ENCODE results near the gene MT1M.

The MT1M gene

DNA sequence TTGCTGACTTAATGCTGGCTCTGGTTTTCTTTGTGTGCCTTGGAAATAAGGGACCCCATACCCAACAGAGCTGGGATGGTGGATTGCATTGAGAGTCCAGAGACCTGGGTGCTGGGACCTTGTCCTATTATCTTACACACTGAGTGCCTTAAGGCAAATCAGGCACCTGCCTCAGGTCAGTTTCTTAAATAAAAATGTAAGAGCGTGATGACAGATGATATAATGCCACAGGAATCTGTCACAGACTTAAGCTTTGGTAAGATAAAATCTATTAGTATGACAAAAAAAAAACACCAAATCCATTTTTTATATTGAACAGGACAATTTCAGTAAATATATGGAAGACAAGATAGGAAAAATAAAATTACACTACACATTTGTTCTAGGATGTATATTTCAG lies 7.6 kb downstream of the MT1M start:
- H3K4me3 ChIP-seq (ENCODE audit: control insufficient read depth, low read depth, low read length), result no peak overlapping the region
- TF ChIP-seq, protein P1, sequence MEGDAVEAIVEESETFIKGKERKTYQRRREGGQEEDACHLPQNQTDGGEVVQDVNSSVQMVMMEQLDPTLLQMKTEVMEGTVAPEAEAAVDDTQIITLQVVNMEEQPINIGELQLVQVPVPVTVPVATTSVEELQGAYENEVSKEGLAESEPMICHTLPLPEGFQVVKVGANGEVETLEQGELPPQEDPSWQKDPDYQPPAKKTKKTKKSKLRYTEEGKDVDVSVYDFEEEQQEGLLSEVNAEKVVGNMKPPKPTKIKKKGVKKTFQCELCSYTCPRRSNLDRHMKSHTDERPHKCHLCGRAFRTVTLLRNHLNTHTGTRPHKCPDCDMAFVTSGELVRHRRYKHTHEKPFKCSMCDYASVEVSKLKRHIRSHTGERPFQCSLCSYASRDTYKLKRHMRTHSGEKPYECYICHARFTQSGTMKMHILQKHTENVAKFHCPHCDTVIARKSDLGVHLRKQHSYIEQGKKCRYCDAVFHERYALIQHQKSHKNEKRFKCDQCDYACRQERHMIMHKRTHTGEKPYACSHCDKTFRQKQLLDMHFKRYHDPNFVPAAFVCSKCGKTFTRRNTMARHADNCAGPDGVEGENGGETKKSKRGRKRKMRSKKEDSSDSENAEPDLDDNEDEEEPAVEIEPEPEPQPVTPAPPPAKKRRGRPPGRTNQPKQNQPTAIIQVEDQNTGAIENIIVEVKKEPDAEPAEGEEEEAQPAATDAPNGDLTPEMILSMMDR (IDR thresholded peaks at IDR 0.05; ENCODE audit: control insufficient read depth, insufficient read depth, low read depth, low read length, missing control alignments), result no peak
- DNase-seq (ENCODE audit: low read depth), result no peak

DNA sequence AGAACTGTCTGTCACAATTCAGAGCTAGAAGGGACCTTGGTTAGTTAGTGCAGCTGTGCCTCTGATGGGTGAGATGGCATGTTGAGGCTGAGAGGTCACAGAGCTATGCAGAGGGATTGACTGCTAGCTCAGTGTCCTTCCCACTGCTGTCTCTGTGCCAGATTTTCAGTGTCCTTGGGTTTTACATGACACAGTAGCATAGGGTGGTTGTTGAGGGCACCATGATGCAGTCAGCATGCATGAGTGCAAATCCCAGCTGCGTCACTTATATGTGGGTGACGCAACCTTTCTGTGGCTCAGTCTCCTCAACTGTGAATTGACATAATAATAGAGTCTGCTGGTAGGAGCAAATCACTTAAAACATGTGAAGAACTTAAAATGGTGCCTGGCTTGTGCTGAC lies 8.7 kb downstream of the MT1M start:
- TF ChIP-seq, protein P1 (IDR thresholded peaks at IDR 0.05; ENCODE audit: control insufficient read depth, insufficient read depth, low read depth, low read length, missing control alignments), result no peak
- no peak overlapping the region for H3K4me3 ChIP-seq (ENCODE audit: control insufficient read depth, low read depth, low read length)
- DNase-seq (ENCODE audit: low read depth), result no peak

DNA sequence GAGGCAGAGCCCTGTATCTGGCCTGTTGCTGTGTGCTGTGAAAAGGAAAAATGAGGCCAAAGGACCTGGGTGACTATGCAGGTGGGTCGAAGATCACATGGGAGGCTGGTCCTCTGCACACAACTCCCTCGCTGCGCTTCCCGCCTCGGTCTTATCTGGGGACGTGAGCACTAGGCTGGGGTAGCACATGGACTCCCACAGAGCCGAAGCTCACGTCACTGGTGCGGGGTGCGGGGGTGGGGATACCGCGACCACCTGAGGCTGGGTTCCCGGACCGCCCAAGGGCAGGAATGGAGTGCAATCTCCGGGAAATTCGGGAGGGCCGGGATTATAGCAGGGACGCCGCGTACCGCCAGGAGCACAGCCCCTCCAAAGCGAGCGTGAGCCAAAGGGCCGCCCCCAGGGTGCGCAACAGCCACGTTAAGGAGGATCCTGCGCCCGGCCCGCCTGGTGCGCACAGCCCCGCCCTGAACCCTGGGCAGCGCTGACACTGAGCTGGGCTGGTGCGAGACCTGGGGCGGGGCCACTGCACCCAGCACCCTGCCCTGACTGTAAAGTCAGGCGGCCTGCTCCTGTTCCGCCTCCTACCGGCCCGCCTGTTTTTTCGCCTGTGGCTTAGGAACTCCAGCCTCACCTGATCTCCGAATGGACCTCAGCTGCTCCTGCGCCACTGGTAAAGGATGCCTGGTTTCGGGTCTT lies 10.8 kb downstream of the MT1M start:
- no peak for DNase-seq (ENCODE audit: low read depth)
- H3K4me3 ChIP-seq (ENCODE audit: control insufficient read depth, low read depth, low read length), result peak overlapping the region; percentile 32
- TF ChIP-seq, protein P1 (IDR thresholded peaks at IDR 0.05; ENCODE audit: control insufficient read depth, insufficient read depth, low read depth, low read length, missing control alignments), result peak; percentile 35

DNA sequence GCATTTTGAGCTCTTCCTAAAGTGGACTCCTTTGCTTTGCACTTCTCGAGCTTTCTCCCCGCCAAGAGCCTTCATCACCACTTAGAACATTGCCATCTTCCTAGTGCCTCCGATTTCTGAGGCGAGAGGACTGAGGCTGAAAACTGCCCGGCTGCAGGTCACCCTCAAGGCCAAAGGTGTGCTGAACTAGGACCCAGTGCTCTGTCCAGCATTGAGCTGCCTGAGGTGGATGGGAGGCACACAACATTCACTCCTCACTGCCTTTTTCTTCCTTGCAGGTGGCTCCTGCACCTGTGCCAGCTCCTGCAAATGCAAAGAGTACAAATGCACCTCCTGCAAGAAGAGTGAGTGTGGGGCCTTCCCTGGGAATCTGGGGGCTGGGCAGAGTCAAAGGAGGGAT lies 11.4 kb downstream of the MT1M start:
- TF ChIP-seq, protein P1 (IDR thresholded peaks at IDR 0.05; ENCODE audit: control insufficient read depth, insufficient read depth, low read depth, low read length, missing control alignments), result no peak
- DNase-seq (ENCODE audit: low read depth), result no peak
- H3K4me3 ChIP-seq (ENCODE audit: control insufficient read depth, low read depth, low read length), result no peak overlapping the region

DNA sequence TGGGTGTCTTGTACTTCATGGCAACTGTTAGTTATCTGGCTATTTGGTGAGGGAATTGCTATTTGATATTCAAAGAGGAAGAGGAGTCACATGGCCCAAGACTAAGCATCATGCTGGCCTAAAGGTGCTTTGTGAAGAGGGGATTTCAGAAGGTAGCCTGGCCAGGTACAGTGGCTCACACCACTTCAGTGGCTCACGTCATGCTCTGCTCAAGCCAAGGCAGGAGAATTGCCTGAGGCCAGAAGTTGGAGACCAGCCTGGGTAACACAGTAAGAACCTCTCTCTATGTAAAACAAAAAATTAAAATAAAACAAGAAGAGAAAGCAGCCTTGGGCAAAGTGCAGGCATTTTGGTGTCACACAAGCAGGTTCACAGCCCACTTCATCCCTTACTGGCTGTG lies 12.9 kb downstream of the MT1M start:
- no peak for DNase-seq (ENCODE audit: low read depth)
- H3K4me3 ChIP-seq (ENCODE audit: control insufficient read depth, low read depth, low read length), result no peak overlapping the region
- TF ChIP-seq, protein P1 (IDR thresholded peaks at IDR 0.05; ENCODE audit: control insufficient read depth, insufficient read depth, low read depth, low read length, missing control alignments), result no peak

DNA sequence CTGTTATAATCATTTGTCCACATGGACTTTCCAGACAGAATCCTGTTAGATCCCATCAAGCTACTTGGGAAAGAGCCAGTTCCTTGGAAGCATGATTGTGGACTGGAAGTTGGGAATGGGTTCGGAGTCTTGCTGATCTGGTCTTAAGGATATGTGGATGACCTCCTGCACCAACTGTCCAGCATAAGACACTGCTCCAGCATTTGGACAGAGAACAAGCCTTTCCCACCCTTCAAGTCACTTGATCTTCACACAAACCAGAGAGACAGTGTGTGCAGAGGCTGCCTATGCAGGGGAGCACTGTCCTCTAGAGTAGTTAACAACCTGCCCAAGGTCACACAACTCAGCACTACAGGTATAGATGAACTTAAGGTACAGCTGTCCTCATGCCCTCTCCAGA lies 13.4 kb downstream of the MT1M start:
- no peak overlapping the region for H3K4me3 ChIP-seq (ENCODE audit: control insufficient read depth, low read depth, low read length)
- TF ChIP-seq, protein P1 (IDR thresholded peaks at IDR 0.05; ENCODE audit: control insufficient read depth, insufficient read depth, low read depth, low read length, missing control alignments), result no peak
- no peak for DNase-seq (ENCODE audit: low read depth)

All from AG09309 (cell line).